ENCODE data around the gene BTBD16.

BTBD16 gene

DNA sequence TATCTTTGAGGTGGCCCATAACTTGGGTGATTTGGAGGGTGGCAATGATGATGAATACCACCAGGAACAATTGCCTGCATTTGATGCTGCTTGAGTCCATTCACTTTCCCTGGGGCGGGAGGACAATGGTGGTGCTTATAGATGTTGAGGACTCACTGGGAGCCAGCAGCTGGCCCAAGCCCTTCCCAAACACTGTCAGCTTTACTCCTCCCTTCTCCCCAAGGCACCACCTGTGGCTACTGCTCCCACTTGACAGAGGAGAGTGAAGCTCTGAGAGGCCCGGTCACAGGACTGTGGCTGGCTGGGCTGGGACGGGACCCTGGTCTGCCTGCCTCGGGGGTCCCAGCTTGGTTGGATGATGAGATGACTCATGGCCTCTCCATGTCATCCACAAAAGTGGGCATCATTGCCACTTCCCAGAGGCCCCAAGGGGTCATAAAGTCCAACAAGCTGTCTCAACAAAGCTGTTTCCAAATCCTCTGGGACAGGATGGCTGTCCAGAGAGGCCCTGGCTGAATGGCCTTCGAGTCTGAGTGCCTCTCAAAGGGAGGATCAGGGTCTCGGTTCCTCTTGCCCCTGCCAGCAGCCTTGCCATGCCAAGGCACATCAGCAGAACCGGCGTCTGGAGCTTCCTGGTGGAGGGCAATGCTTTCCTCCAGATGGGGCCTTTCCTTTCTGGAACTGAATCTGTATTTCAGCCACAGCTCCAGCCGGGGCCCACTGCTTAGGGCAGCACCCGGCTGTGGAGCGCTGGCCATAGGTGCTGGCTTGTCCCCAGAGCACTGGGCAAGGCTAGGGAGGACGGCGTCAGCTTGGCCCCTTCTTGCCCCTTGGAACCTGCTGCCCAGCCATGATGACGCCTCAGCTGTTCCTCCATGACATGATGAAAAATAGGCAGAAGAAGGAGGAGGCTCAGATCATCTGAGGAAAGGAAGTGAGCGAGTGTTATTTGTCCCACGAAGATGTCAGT lies 56.4 kb downstream of the BTBD16 start:
- in situ Hi-C loops (cut with HindIII; ENCODE audit: low pct_ligation_motif_present, low pct_unique_long_range_greater_than_20kb, low sequenced_read_pairs), result no loop called here
- DNase-seq, result no peak

DNA sequence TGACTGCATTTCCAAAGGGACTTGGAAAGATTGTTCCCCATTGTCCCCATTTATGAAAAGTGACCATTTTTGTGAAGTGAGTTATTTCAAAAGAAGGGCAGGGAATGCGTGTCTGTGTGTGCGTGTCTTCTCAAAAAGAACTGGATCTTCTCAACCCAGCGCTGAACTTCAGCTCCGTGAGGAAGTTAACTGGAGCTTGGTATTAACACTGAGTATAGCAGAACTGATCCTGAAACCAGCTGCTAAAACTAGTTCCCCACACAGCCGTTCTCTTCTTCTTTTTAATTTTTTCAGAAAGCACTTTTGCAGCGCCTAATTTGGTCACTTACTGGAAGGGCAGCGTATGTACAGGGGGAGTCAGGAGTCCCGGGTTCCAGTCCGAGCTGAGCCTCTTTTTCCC lies 57.6 kb downstream of the BTBD16 start:
- in situ Hi-C loops (cut with HindIII; ENCODE audit: low pct_ligation_motif_present, low pct_unique_long_range_greater_than_20kb, low sequenced_read_pairs), result no loop called here
- no peak for DNase-seq

- no peak for DNase-seq
- in situ Hi-C loops (cut with HindIII; ENCODE audit: low pct_ligation_motif_present, low pct_unique_long_range_greater_than_20kb, low sequenced_read_pairs), result no loop called here
Observed at GRCh38 chr10:122329416-122329815, 58.3 kb downstream of the BTBD16 start.

GRCh38 chr10:122331100-122331499 lies 60.0 kb downstream of the BTBD16 start:
- in situ Hi-C loops (cut with HindIII; ENCODE audit: low pct_ligation_motif_present, low pct_unique_long_range_greater_than_20kb, low sequenced_read_pairs), result no loop called here
- peak; percentile 19 for DNase-seq

DNA sequence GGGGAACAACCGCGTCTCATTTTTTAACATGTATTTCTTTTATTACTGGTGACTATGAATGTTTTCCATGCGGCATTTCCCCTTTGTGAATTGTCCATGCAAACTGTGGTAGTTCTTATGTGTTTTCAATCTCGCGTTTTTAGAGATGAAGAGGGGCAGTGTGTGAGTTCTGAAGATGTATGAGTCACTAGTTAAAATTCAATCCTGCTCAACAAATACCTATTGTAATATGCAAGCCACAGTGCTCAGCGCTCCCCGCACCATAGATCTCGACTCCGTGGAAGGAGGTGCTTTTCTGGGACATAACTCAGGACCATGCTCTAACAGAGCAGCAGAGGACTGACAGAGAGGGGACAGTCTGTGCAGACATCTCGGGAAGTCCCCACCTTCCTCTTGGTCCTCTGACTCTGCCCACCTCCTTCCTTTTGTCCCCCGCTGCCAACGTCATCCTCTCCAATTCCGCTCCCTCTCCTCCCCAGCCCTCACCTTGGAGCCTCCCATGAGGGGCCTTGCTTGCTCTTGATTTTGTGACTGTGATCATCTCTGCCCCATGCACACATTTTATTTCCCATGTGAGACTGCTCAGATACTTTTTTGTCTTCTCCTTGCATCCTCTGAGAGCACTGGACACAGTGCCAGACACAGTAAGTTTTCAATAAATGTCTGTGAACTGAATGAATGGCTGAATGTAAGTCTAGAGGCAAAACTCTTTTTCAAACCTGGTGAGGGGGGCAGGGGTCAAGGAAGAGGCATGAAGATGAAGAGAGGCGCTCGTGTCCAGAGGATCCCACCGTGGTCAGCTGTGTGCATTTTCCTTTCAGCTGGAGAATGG lies 60.7 kb downstream of the BTBD16 start:
- in situ Hi-C loops (cut with HindIII; ENCODE audit: low pct_ligation_motif_present, low pct_unique_long_range_greater_than_20kb, low sequenced_read_pairs), result no loop called here

GRCh38 chr10:122333037-122333436 lies 61.9 kb downstream of the BTBD16 start:
- no peak for DNase-seq

More for the DNA sequence above, 60.7 kb downstream of the BTBD16 start:
- peak; percentile 90 for DNase-seq

GRCh38 chr10:122336332-122336731 lies 65.2 kb downstream of the BTBD16 start:
- in situ Hi-C loops (cut with HindIII; ENCODE audit: low pct_ligation_motif_present, low pct_unique_long_range_greater_than_20kb, low sequenced_read_pairs), result no loop called here

More at GRCh38 chr10:122333037-122333436, 61.9 kb downstream of the BTBD16 start:
- in situ Hi-C loops (cut with HindIII; ENCODE audit: low pct_ligation_motif_present, low pct_unique_long_range_greater_than_20kb, low sequenced_read_pairs), result no loop called here

GRCh38 chr10:122336961-122337360 lies 65.9 kb downstream of the BTBD16 start:
- in situ Hi-C loops (cut with HindIII; ENCODE audit: low pct_ligation_motif_present, low pct_unique_long_range_greater_than_20kb, low sequenced_read_pairs), result no loop called here
- no peak for DNase-seq

More at GRCh38 chr10:122336332-122336731, 65.2 kb downstream of the BTBD16 start:
- DNase-seq, result no peak

DNA sequence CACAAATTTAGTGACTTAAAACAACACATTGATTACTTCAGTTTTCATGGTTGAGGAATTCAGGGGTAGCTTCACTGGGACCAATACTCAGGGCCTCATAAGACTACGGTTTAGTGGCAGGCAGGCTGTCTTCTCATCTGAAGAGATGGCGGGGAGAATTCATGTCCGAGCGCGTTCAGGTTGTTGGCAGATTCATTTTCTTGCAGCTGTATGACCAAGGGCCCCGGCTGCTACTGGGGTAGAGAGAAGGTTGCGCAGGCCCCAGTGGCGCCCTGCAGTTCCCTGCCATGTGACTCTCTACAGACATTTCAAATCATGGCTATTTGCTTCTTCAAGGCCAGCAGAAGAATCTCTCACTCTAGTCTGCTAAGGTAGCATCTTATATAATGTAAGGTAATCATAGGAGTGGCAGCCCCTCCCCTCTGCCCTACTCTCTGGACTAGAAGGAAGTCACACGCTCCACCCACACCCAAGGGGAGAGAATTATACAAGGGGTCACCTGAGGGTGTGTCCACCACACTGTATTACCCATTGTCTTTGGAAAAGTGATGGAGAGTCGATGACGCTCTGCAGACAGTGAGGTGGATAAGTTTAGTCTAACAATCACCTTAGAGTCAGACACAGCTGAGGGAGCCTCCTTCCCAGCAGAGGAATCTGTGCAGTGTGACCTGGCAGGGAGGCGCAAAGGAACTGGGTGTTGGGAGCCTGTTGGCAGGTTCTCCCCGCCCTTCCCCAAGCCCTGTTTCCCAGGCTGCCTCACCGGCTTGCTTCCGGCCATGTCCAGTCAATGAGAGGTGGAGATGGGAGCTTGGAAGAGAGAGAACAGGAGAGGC lies 67.7 kb downstream of the BTBD16 start:
- DNase-seq, result no peak
- in situ Hi-C loops (cut with HindIII; ENCODE audit: low pct_ligation_motif_present, low pct_unique_long_range_greater_than_20kb, low sequenced_read_pairs), result no loop called here

DNA sequence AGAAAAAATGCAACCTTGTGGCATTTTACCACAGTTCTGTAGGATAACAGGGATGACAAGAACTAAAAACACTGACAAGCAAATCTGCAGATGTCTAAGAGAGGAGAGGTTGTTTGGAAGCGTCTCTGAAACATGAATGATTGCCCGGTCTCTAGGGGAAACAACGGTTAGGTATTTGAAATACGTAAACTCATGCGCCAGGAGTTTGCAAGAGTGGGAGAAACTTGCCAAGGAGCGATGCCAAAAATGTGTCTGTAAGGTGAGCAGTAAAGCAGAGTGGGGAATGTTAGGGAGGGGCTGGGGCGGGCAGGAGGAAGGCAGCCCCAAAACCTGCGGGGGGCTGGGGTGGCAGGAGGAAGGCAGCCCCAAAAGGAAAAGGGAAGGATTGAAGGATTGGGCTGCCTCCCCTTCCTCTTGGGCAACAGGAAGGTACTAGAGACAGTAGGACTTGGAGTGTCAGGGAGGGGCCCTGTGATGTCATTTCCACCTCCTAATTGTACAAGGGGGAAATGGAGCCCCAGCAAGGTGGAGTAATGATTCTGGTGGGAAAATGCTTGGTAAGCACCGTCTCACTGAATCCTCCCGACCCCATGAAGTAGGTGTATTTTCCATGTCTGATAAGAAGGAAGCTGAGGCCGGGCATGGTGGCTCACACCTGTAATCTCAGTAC lies 70.2 kb downstream of the BTBD16 start:
- in situ Hi-C loops (cut with HindIII; ENCODE audit: low pct_ligation_motif_present, low pct_unique_long_range_greater_than_20kb, low sequenced_read_pairs), result no loop called here
- no peak for DNase-seq

DNA sequence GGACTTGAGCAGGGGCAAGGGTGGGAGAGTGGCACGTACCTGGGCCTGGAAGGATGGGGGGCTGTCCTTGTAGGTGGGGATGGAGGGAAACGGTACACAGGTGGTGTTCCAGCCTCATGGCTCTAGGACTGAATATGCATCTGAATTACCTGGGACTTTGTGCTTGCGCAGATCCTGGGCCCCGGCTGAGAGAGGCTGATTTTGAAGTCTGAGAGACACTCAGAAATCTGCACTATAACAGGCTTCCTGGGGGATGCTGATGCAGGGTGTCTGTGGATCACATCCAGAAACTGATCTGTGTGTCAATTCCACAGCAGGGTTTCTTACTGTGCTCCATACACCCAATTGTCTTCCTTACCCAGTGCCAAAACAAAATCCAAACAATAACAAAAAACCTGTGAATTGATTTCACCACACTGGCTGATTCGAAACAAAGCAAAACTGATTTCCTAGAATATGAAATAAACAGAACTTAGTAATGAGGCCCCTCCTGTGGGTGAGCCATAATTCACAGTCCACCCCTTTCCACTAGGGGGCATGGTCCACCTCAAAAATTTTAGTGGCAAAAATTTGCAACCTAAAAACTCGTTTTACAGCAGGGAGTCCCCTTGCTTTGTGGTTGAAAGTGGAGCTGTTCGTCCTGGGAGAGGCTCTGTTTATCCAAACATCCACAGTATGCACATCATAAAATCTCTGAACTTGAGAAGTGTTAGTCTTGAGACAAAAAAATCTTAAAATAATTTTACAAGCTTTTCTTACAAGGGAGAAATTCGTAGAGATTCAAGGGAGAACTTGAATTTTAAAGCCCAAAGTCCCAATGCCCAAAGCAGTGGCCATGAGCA lies 71.4 kb downstream of the BTBD16 start:
- in situ Hi-C loops (cut with HindIII; ENCODE audit: low pct_ligation_motif_present, low pct_unique_long_range_greater_than_20kb, low sequenced_read_pairs), result no loop called here
- peak; percentile 59 for DNase-seq

GRCh38 chr10:122343135-122343800 lies 72.2 kb downstream of the BTBD16 start:
- DNase-seq, result no peak
- in situ Hi-C loops (cut with HindIII; ENCODE audit: low pct_ligation_motif_present, low pct_unique_long_range_greater_than_20kb, low sequenced_read_pairs), result no loop called here

DNA sequence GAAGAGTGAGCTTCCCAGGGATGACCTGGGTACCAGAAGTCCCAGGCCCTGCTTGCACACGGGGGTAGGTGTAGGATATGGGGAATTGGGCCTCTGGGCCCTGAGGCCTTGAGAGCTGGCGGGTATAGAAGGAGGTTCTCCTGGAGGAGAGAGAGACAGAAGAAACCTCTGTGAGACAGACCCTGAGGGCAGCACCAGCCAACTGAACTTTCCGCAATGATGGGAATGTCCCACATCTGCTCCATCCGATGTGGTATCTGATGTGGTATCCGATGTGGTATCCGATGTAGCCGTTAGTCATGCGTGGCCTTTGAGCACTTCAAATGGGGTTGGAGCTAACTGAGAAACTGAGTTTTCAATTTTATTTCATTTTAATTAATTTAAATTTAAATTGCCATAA lies 72.8 kb downstream of the BTBD16 start:
- no peak for DNase-seq
- in situ Hi-C loops (cut with HindIII; ENCODE audit: low pct_ligation_motif_present, low pct_unique_long_range_greater_than_20kb, low sequenced_read_pairs), result no loop called here

- peak; percentile 24 for DNase-seq
- in situ Hi-C loops (cut with HindIII; ENCODE audit: low pct_ligation_motif_present, low pct_unique_long_range_greater_than_20kb, low sequenced_read_pairs), result no loop called here
Observed at GRCh38 chr10:122344741-122345258, 73.7 kb downstream of the BTBD16 start.

DNA sequence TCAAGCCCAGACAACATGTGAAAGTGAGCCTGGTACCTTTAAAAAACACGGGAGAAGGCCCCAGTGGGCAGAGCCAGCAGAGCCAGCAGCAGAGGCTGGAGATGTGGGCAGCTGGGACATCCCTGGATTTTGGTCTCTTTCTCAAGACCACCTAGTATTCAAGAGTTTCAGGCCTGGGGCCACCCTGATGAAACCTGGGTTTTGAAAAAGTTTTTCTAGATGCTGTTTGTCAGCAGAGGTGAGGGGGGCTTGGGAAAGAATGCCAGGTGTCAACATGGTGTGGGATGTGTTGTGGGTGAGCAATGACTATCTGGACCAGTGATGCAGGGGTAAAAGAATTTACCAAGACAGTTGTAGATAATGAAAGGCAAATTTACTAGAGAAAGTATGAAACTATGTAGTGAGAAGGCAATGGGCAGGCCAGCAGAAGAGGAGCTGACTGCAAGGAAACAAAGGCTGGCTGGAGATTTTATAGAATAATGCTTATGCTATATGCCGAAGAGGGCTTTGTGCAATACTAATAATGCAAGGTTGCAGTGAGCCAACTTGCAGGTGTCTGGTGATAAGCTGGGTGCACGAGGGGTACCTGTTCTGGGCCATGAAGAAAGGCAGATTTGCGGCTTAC lies 75.3 kb downstream of the BTBD16 start:
- DNase-seq, result no peak
- in situ Hi-C loops (cut with HindIII; ENCODE audit: low pct_ligation_motif_present, low pct_unique_long_range_greater_than_20kb, low sequenced_read_pairs), result no loop called here

GRCh38 chr10:122347170-122347841 lies 76.2 kb downstream of the BTBD16 start:
- DNase-seq, result no peak
- in situ Hi-C loops (cut with HindIII; ENCODE audit: low pct_ligation_motif_present, low pct_unique_long_range_greater_than_20kb, low sequenced_read_pairs), result no loop called here
